WI38 (cell line): ENCODE results near the gene APBB1.

ENCODE experiments used
- H3K4me3 ChIP-seq: 2 replicates; pipeline ENCODE4 v1.5.1; 2011; ENCODE audit warnings: low read depth, mild to moderate bottlenecking, control low read depth, low read length
- CTCF ChIP-seq: IDR thresholded peaks from 2 replicates; pipeline ENCODE4 v1.5.1; 2012; ENCODE audit warnings: low read depth, mild to moderate bottlenecking, control low read depth, low read length

The APBB1 gene

GRCh38 chr11:6377902-6378639 is 40.8 kb downstream of the APBB1 start:
- no peak overlapping the region for H3K4me3 ChIP-seq
- no peak for TF ChIP-seq CTCF

GRCh38 chr11:6371825-6372224 is 47.1 kb downstream of the APBB1 start:
- TF ChIP-seq CTCF, result no peak
- no peak overlapping the region for H3K4me3 ChIP-seq

- no peak overlapping the region for H3K4me3 ChIP-seq
- no peak for TF ChIP-seq CTCF
Measured at GRCh38 chr11:6365659-6366058, 53.2 kb downstream of the APBB1 start.

- TF ChIP-seq CTCF, result peak; percentile 96
- H3K4me3 ChIP-seq, result no peak overlapping the region
Measured at GRCh38 chr11:6362873-6363678, 55.8 kb downstream of the APBB1 start.

- TF ChIP-seq CTCF, result no peak
Measured at GRCh38 chr11:6362185-6362872, 56.6 kb downstream of the APBB1 start.

GRCh38 chr11:6360183-6360582 is 58.7 kb downstream of the APBB1 start:
- no peak for TF ChIP-seq CTCF
- no peak overlapping the region for H3K4me3 ChIP-seq

More at GRCh38 chr11:6362185-6362872, 56.6 kb downstream of the APBB1 start:
- no peak overlapping the region for H3K4me3 ChIP-seq
